Kidney (tissue), 14 donors: ENCODE measurements around the gene SYS1. TPM values are rescaled to one million over a fixed set of nuclear protein-coding genes. Genes with fewer than 3 reads are reported as not detected.
A peak's percentile ranks its signal among the peaks of the same experiment; 100 is the strongest.

Source experiments
- DNase-seq, 5 donors: peaks; one replicate each; pipeline ENCODE4 v3.0.0-alpha.2; 2013 to 2020
- FAIRE-seq: peaks from 2 replicates; lab custom pipeline; 2012; peaks lifted over from hg19 to GRCh38; lab: Jason Lieb, UNC
- H3K27ac ChIP-seq, 2 donors: one replicate each; pipeline ENCODE4 v1.7.0; 2013; ENCODE audit warnings: low read depth in 2 of 2, low read length in 2 of 2, inconsistent platforms in 1 of 2
- H3K27me3 ChIP-seq: one replicate; pipeline ENCODE4 v1.7.1; 2013; ENCODE audit warnings: low read length, inconsistent platforms; ENCODE audit not compliant: control insufficient read depth, insufficient read depth
- H3K36me3 ChIP-seq, 3 donors: one replicate each; pipeline versions ENCODE4 v1.7.0 to v1.7.1; 2013; ENCODE audit warnings: low read length in 3 of 3, control low read depth in 1 of 3, inconsistent platforms in 1 of 3; ENCODE audit not compliant: insufficient read depth in 3 of 3, control insufficient read depth in 2 of 3
- H3K4me1 ChIP-seq, 3 donors: one replicate each; pipeline versions ENCODE4 v1.7.0 to v1.7.1; 2013; ENCODE audit warnings: low read length in 3 of 3, inconsistent platforms in 1 of 3, low read depth in 1 of 3; ENCODE audit not compliant: control insufficient read depth in 2 of 3, insufficient read depth in 2 of 3
- H3K4me3 ChIP-seq, 3 donors: one replicate each; pipeline versions ENCODE4 v1.7.0 to v1.8.1; 2013; ENCODE audit warnings: low read length in 3 of 3, control low read depth in 1 of 3, inconsistent platforms in 1 of 3
- H3K9ac ChIP-seq, 3 donors: one replicate each; pipeline versions ENCODE4 v1.7.0 to v1.7.1; 2013; ENCODE audit warnings: low read length in 3 of 3, control low read depth in 1 of 3, inconsistent platforms in 1 of 3
- H3K9me3 ChIP-seq, 3 donors: one replicate each; pipeline versions ENCODE4 v1.7.0 to v1.7.1; 2013; ENCODE audit warnings: low read length in 3 of 3, control low read depth in 1 of 3, inconsistent platforms in 1 of 3; ENCODE audit not compliant: control insufficient read depth in 2 of 3, insufficient read depth in 1 of 3
- intact Hi-C: fragments of 100-400 bp; cut with DNase I; formaldehyde crosslinking; loops from one replicate; pipeline ENCODE4 v1.11.1; 2022
- polyA plus RNA-seq: library from polyadenylated mRNA; stranded (reverse); fragments of 350-450 nt; fragmentation: Illumina TruSeq; extraction: RNeasy Lipid Tissue Mini Kit (QIAGEN cat#74804); gene quantifications from one replicate; pipeline ENCODE4 v1.2.3, GENCODE V29; 2014; ENCODE audit warnings: low read depth, low replicate concordance; ENCODE audit not compliant: insufficient read depth
- total RNA-seq: library from RNA; stranded (reverse); fragmentation: NEBNext Ultra II Directional; extraction: Animal tissue kit (Norgen Biotek cat#: 25700); gene quantifications from one replicate; pipeline ENCODE4 v1.2.1, GENCODE V29; 2021
- TF ChIP-seq, protein P1 (sequence below): IDR thresholded peaks from 3 replicates; pipeline ENCODE4 v1.5.1; 2012; ENCODE audit warnings: mild to moderate bottlenecking, moderate library complexity, borderline replicate concordance; ENCODE audit not compliant: insufficient read depth; ENCODE audit errors: extremely low read depth
- donor health status: control.
- donor health status: control.
- donor health status: control.
- donor health status: control.
- donor health status: control.
- donor health status: DM: yes; HTN: yes; CAD: no.
- donor health status: Normal renal cell carcinoma (clear cell type).

SYS1 gene
- total and polyA plus RNA-seq, 2 donors from 2014 or later = 38.7 to 39.8 TPM

DNA sequence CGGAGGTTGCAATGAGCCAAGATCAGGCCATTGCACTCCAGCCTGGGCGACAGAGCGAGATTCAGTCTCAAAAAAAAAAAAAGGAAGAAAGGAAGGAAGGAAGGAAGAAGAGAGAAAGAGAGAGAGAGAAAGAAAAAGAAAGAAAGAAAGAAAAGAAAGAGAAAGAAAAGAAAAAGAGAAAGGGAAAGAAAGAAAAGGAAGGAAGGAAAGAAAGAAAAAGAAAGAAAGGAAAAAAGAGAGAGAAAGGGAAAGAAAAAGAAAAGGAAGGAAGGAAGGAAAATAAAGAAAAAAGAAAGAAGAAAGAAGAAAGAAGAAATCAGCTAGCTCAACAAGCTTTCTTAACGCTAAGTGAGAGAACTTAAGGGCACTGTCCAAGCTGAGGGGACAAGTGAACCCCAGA, 47.3 kb upstream of the SYS1 start:
- DNase-seq (no peak), FAIRE-seq (no peak)
- H3K27me3 ChIP-seq = peaks cover 7% of the 10 kb centered on the region
- no peaks in the 10 kb centered on the region for H3K9me3 ChIP-seq
- intact Hi-C loops = loop anchor here (10.0 kb wide), 1 partner anchor 459 kb away; no protein-coding TSS in a partner anchor
- H3K4me3 ChIP-seq = no peak overlapping the region
- H3K27ac ChIP-seq = no peak overlapping the region
- no peak overlapping the region for H3K9ac ChIP-seq
- no peaks in the 10 kb centered on the region for H3K36me3 ChIP-seq
- TF ChIP-seq, protein P1, sequence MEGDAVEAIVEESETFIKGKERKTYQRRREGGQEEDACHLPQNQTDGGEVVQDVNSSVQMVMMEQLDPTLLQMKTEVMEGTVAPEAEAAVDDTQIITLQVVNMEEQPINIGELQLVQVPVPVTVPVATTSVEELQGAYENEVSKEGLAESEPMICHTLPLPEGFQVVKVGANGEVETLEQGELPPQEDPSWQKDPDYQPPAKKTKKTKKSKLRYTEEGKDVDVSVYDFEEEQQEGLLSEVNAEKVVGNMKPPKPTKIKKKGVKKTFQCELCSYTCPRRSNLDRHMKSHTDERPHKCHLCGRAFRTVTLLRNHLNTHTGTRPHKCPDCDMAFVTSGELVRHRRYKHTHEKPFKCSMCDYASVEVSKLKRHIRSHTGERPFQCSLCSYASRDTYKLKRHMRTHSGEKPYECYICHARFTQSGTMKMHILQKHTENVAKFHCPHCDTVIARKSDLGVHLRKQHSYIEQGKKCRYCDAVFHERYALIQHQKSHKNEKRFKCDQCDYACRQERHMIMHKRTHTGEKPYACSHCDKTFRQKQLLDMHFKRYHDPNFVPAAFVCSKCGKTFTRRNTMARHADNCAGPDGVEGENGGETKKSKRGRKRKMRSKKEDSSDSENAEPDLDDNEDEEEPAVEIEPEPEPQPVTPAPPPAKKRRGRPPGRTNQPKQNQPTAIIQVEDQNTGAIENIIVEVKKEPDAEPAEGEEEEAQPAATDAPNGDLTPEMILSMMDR = no peak
- no peaks in the 10 kb centered on the region for H3K4me1 ChIP-seq

DNA sequence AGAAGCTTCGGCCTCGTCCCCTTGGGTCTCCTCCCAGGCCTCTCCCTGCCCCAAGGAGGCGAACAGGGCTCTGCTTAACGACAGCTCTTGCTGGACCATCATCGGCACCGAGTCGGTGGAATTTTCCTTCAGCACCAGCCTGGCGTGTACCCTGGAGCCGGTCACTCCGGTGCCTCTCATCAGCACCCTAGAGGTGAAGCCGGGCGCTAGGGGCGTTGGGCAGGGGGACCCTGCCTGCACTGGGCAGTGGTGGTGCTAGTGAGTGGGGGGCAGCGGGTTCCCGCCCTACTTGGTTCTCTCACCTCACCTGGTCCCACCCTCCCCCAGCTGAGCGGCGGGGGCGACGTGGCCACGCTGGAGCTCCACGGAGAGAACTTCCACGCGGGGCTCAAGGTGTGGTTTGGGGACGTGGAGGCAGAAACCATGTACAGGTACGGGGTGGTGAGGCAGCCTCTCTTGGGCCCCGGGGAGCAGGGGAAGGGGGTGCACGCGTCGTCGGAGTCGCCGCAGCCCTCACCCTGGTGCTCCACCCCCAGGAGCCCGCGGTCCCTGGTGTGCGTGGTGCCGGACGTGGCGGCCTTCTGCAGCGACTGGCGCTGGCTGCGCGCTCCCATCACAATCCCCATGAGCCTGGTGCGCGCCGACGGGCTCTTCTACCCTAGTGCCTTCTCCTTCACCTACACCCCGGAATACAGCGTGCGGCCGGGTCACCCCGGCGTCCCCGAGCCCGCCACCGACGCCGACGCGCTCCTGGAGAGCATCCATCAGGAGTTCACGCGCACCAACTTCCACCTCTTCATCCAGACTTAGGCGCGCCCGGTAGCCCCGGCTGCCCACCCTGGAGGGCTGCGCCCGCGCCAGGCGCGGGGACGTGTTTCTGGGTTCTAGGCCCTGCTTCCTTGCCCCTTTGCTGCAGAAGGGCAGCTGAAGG, 46.5 kb upstream of the SYS1 start:
- Histone ChIP-seq H3K27me3 (peaks cover 7% of the 10 kb centered on the region), H3K9ac (no peak overlapping the region), H3K4me1 (no peaks in the 10 kb centered on the region), H3K27ac (no peak overlapping the region), H3K9me3 (no peaks in the 10 kb centered on the region), H3K4me3 (no peak overlapping the region), H3K36me3 (no peaks in the 10 kb centered on the region)
- peak in 2 of 5 donors; percentile 30 to 68 for DNase-seq
- intact Hi-C loops = loop anchor here (10.0 kb wide), 1 partner anchor 458 kb away; no protein-coding TSS in a partner anchor
- TF ChIP-seq, protein P1 = no peak
- no peak for FAIRE-seq

DNA sequence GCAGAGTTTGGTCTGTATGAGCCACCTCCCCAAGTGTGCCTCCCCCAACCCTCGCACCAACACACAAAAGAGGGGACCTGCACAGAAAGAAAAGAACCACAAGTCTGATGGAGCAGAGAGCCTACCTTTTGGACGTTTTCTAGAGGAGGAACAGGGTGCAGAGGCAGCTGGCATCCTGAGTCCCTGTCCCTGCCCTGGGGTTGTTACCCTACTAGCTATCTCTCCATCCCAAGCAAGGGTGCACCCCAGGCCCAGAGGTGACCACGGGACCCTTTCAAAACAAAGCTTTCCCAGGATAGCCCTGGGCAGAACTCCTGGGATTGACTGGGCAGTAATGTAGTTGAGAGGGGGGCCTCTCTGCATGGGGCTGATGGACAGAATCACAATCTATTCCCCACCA, 45.1 kb upstream of the SYS1 start:
- H3K27me3 ChIP-seq = peaks cover 7% of the 10 kb centered on the region
- FAIRE-seq (no peak), DNase-seq (peak in 1 of 5 donors; percentile 16)
- no peaks in the 10 kb centered on the region for H3K36me3 ChIP-seq
- no peak overlapping the region for H3K4me3 ChIP-seq
- TF ChIP-seq, protein P1 = no peak
- intact Hi-C loops = loop anchor here (10.0 kb wide), 1 partner anchor 457 kb away; no protein-coding TSS in a partner anchor
- H3K4me1 ChIP-seq = no peaks in the 10 kb centered on the region
- no peak overlapping the region for H3K9ac ChIP-seq
- H3K9me3 ChIP-seq = no peaks in the 10 kb centered on the region
- no peak overlapping the region for H3K27ac ChIP-seq
